HEK293T (cell line): ENCODE data around the gene CUZD1.

Experiments used
- ARNT ChIP-seq: fragments of 450-650 bp; IDR thresholded peaks from 2 replicates; pipeline ENCODE4 v1.6.1; 2017; ENCODE audit warnings: mild to moderate bottlenecking
- CTBP1 ChIP-seq: fragments of 450-650 bp; IDR thresholded peaks from 2 replicates; pipeline ENCODE4 v1.6.1; 2016; ENCODE audit warnings: borderline replicate concordance
- ELF4 ChIP-seq: fragments of 450-650 bp; IDR thresholded peaks from 2 replicates; pipeline ENCODE4 v1.6.1; 2017; ENCODE audit warnings: antibody characterized with exemption
- FOXA1 ChIP-seq: fragments of 450-650 bp; IDR thresholded peaks from 2 replicates; pipeline ENCODE4 v1.6.1; 2016; ENCODE audit warnings: mild to moderate bottlenecking
- FOXK2 ChIP-seq: fragments of 450-650 bp; IDR thresholded peaks from 2 replicates; pipeline ENCODE4 v1.6.1; 2016; ENCODE audit warnings: mild to moderate bottlenecking
- FOXM1 ChIP-seq: fragments of 450-650 bp; IDR thresholded peaks from 2 replicates; pipeline ENCODE4 v1.6.1; 2017; ENCODE audit warnings: mild to moderate bottlenecking, borderline replicate concordance
- HDGF ChIP-seq: fragments of 450-650 bp; IDR thresholded peaks from 2 replicates; pipeline ENCODE4 v1.6.1; 2017; ENCODE audit warnings: antibody characterized with exemption, borderline replicate concordance
- L3MBTL2 ChIP-seq: fragments of 450-650 bp; conservative IDR thresholded peaks from 2 replicates; pipeline ENCODE4 v1.6.1; 2016; ENCODE audit warnings: mild to moderate bottlenecking
- LEF1 ChIP-seq: fragments of 450-650 bp; IDR thresholded peaks from 2 replicates; pipeline ENCODE4 v1.6.1; 2017; ENCODE audit warnings: mild to moderate bottlenecking, borderline replicate concordance
- NFRKB ChIP-seq: fragments of 450-650 bp; IDR thresholded peaks from 2 replicates; pipeline ENCODE4 v1.6.1; 2016; ENCODE audit warnings: mild to moderate bottlenecking, moderate library complexity
- SP1 ChIP-seq: fragments of 450-650 bp; IDR thresholded peaks from 2 replicates; pipeline ENCODE4 v1.6.1; 2017
- SUZ12 ChIP-seq: fragments of 450-650 bp; IDR thresholded peaks from 2 replicates; pipeline ENCODE4 v1.6.1; 2016; ENCODE audit warnings: mild to moderate bottlenecking
- TARDBP ChIP-seq: fragments of 450-650 bp; IDR thresholded peaks from 2 replicates; pipeline ENCODE4 v1.6.1; 2016

- TF ChIP-seq FOXK2 (no peak), FOXA1 (no peak), L3MBTL2 (no peak), SP1 (no peak), LEF1 (no peak), TARDBP (no peak), HDGF (no peak), ELF4 (no peak), SUZ12 (no peak), FOXM1 (no peak), CTBP1 (no peak), ARNT (no peak), NFRKB (no peak)
Measured at GRCh38 chr10:122814493-122814892, 31.2 kb downstream of the CUZD1 start.
